Upper lobe of left lung (tissue), 6 donors: ENCODE data around the gene ABCD4. TPM values are rescaled to one million over a fixed set of nuclear protein-coding genes. Genes with fewer than 3 reads are reported as not detected.
"Not testable (repeated sequence)": the region's sequence is repeated elsewhere in the genome, so short reads cannot be mapped to it uniquely, and the experiment has no call there.

Source experiments
- ATAC-seq, 2 donors: fragments of 200-7000 bp; cut with Tn5 transposase; one replicate each; pipeline ENCODE4 v1.9.1; 2022; ENCODE audit warnings: mild to moderate bottlenecking in 2 of 2, moderate library complexity in 2 of 2; ENCODE audit not compliant: low FRiP score in 2 of 2
- DNase-seq, 2 donors: peaks; one replicate each; pipeline ENCODE4 v3.0.0-alpha.2; 2019 to 2020
- H3K27ac ChIP-seq, 4 donors: fragments of 200-600 bp; sonication (generic); one replicate each; pipeline ENCODE4 v1.5.1; 2016 to 2019
- H3K27me3 ChIP-seq, 4 donors: fragments of 200-600 bp; sonication (generic); one replicate each; pipeline ENCODE4 v1.5.1; 2017 to 2019
- H3K36me3 ChIP-seq, 4 donors: fragments of 200-600 bp; sonication (generic); one replicate each; pipeline ENCODE4 v1.5.1; 2016 to 2019
- H3K4me1 ChIP-seq, 4 donors: fragments of 200-600 bp; sonication (generic); one replicate each; pipeline ENCODE4 v1.5.1; 2018 to 2019
- H3K4me3 ChIP-seq, 4 donors: fragments of 200-600 bp; sonication (generic); one replicate each; pipeline ENCODE4 v1.5.1; 2017 to 2019; ENCODE audit warnings: mild to moderate bottlenecking in 2 of 4, moderate library complexity in 1 of 4
- H3K9me3 ChIP-seq, 4 donors: fragments of 200-600 bp; sonication (generic); one replicate each; pipeline ENCODE4 v1.5.1; 2018 to 2019
- EP300 ChIP-seq, 4 donors: sonication (generic); formaldehyde crosslinking; IDR thresholded peaks; one replicate each; pipeline ENCODE4 v1.5.1; 2017; ENCODE audit warnings: antibody characterized with exemption in 4 of 4, control low read depth in 2 of 4
- POLR2A ChIP-seq, 4 donors: fragments of 450-650 bp; IDR thresholded peaks; one replicate each; pipeline ENCODE4 v1.5.1; 2016 to 2017; ENCODE audit warnings: antibody characterized with exemption in 4 of 4, mild to moderate bottlenecking in 2 of 4
- POLR2AphosphoS5 ChIP-seq, 2 donors: sonication (generic); formaldehyde crosslinking; IDR thresholded peaks; one replicate each; pipeline ENCODE4 v1.5.1; 2017; ENCODE audit warnings: antibody characterized with exemption in 2 of 2
- WGBS, 2 donors: methylation state at CpG; one replicate each; pipeline ENCODE4 v1.1.5; 2017 to 2018; 5-methylcytosine and 5-hydroxymethylcytosine counted together
- total RNA-seq, 6 donors: library from RNA; depleted of rRNA in 4 of 6; stranded (reverse); fragments of >200 nt in 4 of 6; gene quantifications; one replicate each; pipeline versions ENCODE4 v1.1.0 to v1.2.1, GENCODE V29; 2016 to 2021
- TF ChIP-seq, protein P1 (sequence below), 6 experiments: fragments of 450-650 bp in 4 of 6; fragments of 200-600 bp in 2 of 6; sonication (generic) in 2 of 6; IDR thresholded peaks; one replicate each; pipeline ENCODE4 v1.5.1; 2016 to 2019; ENCODE audit warnings: antibody characterized with exemption in 6 of 6
- donor health status: DM: no; HTN: no; CAD: no; lungs with moderate emphysema.
- donor health status: DM: no; HTN: yes; CAD: no; lungs with severe emphysema.

ABCD4 gene
- total RNA-seq, 6 donors from 2014 or later, result 35.1 to 150 (median 52.5) TPM

DNA sequence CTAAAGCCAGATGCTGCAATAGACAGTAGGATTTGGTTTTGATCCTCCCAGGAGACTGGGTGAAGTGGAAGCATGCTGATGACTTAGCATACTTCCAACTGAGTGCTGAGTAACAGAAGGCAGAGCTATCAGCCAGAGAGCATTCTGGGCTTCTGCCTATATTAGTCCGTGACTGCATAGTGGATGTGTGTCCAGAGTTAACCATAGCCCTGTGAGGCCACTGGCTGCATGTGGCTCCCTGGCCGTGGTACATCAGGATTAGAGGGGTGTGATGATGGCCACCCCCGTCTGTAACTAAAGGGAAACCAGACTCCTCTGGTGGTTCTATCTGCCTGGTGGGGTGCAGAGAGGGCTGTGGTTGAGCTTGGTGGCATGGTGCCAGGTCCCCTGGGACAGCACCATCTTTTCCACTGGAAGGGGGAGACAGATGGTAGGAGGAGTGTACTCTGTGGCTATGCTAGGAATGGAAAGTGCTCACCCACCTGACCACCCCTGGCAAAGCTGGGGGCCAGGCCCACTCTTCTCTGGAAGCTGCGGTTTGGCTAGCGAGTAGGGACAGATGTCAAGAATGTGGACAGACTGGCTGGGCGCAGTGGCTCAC lies 27.4 kb downstream of the ABCD4 start:
- ATAC-seq (peak; percentile 27 to 59), DNase-seq (no peak)
- WGBS, 2 donors, result 52 to 65% methylated on average over 5 to 6 of the region's 6 CpGs
- Histone ChIP-seq H3K4me3 (no peak overlapping the region), H3K27ac (no peak overlapping the region), H3K4me1 (no peaks in the 10 kb centered on the region), H3K9me3 (no peaks in the 10 kb centered on the region), H3K36me3 (no peaks in the 10 kb centered on the region), H3K27me3 (no peaks in the 10 kb centered on the region)
- TF ChIP-seq, protein P1, sequence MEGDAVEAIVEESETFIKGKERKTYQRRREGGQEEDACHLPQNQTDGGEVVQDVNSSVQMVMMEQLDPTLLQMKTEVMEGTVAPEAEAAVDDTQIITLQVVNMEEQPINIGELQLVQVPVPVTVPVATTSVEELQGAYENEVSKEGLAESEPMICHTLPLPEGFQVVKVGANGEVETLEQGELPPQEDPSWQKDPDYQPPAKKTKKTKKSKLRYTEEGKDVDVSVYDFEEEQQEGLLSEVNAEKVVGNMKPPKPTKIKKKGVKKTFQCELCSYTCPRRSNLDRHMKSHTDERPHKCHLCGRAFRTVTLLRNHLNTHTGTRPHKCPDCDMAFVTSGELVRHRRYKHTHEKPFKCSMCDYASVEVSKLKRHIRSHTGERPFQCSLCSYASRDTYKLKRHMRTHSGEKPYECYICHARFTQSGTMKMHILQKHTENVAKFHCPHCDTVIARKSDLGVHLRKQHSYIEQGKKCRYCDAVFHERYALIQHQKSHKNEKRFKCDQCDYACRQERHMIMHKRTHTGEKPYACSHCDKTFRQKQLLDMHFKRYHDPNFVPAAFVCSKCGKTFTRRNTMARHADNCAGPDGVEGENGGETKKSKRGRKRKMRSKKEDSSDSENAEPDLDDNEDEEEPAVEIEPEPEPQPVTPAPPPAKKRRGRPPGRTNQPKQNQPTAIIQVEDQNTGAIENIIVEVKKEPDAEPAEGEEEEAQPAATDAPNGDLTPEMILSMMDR (IDR thresholded peaks at IDR 0.05), result no peak
- TF ChIP-seq POLR2AphosphoS5 (IDR thresholded peaks at IDR 0.05), result no peak
- no peak for TF ChIP-seq EP300 (IDR thresholded peaks at IDR 0.05)
- TF ChIP-seq POLR2A (IDR thresholded peaks at IDR 0.05), result no peak

DNA sequence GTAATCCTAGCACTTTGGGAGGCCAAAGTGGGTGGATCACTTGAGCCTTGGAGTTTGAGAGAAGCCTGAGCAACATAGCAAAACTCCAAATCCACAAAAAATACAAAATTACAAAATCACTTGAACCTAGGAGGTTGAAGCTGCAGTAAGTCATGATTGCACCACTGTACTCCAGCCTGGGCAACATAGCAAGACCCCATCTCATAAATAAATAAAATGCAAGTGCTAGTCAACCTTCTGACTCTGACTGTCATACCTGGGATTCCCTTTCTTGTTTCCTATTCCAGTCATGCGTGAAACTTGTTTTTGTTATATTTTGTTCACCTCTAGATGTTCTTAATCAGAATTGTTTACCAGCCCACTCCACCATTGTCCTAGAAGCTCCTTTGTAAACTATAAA lies 31.4 kb downstream of the ABCD4 start:
- Histone ChIP-seq H3K27ac (no peak overlapping the region), H3K27me3 (no peaks in the 10 kb centered on the region), H3K36me3 (no peaks in the 10 kb centered on the region), H3K4me1 (no peaks in the 10 kb centered on the region), H3K9me3 (no peaks in the 10 kb centered on the region), H3K4me3 (no peak overlapping the region)
- TF ChIP-seq, protein P1 (IDR thresholded peaks at IDR 0.05), result no peak
- TF ChIP-seq POLR2AphosphoS5 (IDR thresholded peaks at IDR 0.05), result no peak
- no peak for TF ChIP-seq POLR2A (IDR thresholded peaks at IDR 0.05)
- no peak for TF ChIP-seq EP300 (IDR thresholded peaks at IDR 0.05)
- DNase-seq (no peak), ATAC-seq (no peak)
- 90 to 92% methylated on average over 1 of the region's 1 CpG for WGBS, 2 donors

DNA sequence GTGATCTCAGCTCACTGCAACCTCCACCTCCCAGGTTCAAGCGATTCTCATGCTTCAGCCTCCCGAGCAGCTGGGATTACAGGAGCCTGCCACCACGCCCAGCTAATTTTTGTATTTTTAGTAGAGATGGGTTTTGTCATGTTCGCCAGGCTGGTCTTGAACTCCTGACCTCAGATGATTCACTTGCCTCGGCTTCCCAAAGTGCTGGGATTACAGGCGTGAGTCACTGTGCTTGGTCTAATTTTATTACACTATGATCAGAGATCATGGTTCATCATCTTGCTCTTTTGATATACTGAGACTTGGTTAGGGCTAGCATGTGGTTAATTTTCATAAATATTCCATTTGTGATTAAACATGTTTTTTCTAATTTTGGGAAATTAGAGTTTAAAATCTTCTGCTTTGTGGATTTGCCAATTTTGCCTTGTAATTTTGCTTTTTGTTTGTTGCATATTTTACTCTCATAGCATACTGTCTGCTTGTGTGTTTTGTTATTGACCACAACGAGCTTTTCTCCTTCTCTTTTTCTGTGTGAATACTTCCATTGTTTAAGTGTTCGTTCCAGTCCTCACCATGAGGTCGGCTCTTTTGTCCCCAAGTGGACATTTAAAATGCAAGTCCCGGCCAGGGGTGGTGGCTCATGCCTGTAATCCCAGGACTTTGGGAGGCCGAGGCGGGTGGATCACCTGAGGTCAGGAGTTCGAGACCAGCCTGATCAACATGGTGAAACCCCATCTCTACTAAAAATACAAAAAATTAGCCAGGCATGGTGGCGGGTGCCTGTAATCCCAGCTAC lies 32.2 kb downstream of the ABCD4 start:
- not testable (repeated sequence) for ATAC-seq, H3K9me3 ChIP-seq, H3K27me3 ChIP-seq, DNase-seq, H3K4me3 ChIP-seq, H3K4me1 ChIP-seq, H3K27ac ChIP-seq, H3K36me3 ChIP-seq
- 74 to 78% methylated on average over 14 of the region's 14 CpGs for WGBS, 2 donors

DNA sequence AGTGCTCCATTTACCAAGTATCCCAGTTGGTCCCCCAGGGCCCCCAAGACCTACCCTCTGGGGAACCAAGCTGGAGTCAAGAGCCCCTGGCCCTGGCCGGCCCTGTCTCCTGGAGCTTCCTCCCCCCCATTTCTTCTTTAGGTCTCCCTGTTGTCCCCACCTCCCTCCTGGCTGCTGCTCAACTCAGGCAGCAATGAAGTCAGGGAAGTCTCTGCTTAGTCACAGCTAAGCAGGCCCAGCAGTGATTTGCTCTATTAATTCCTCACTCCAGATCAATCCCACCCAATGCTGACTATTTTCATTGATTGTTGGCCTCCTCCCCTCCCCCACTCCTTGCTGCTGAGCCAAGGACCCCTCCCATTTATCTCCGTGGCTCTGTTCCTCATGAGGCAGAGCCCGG lies 35.1 kb downstream of the ABCD4 start:
- Histone ChIP-seq H3K9me3 (no peaks in the 10 kb centered on the region), H3K27ac (no peak overlapping the region), H3K4me3 (no peak overlapping the region), H3K36me3 (no peaks in the 10 kb centered on the region), H3K4me1 (no peaks in the 10 kb centered on the region), H3K27me3 (no peaks in the 10 kb centered on the region)
- no peak for TF ChIP-seq POLR2A (IDR thresholded peaks at IDR 0.05)
- TF ChIP-seq EP300 (IDR thresholded peaks at IDR 0.05), result no peak
- TF ChIP-seq POLR2AphosphoS5 (IDR thresholded peaks at IDR 0.05), result no peak
- TF ChIP-seq, protein P1 (IDR thresholded peaks at IDR 0.05), result no peak
- 54 to 56% methylated on average over 3 of the region's 3 CpGs for WGBS, 2 donors
- DNase-seq (no peak), ATAC-seq (no peak)

DNA sequence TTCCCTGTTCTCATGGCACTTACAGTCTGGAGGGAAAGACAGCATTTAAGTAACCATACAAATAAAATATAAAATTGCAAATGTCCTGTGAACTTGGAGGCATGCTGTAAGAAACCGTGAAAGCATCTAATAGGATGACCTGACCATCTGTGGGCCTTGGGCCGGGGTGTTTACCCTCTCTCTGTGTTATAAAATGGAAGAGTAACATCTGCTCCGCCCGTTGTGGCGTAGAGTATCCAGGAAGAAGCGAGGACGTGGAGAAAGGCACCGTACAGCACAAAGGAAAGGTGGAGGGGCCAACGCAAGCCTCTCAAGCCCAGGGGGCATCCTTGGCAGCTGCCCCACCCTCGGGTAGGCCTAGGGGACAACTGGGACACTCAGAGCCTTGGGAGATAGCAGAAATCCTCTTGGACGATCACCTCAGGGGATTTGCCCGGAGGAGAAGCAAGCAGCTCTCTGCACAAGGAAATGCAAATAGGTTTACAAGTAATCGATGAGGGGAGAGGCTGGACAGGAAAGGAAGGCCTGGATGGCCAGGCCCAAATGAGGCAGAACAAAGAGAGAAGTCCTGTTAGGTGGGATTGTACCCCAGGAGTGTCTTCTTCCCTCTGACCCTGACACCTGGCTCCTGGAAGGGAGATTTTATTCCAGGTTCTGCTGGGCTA lies 37.3 kb downstream of the ABCD4 start:
- no peak for ATAC-seq

More for the DNA sequence above, 37.3 kb downstream of the ABCD4 start:
- TF ChIP-seq EP300 (IDR thresholded peaks at IDR 0.05) (no peak), POLR2AphosphoS5 (IDR thresholded peaks at IDR 0.05) (no peak), POLR2A (IDR thresholded peaks at IDR 0.05) (no peak)
- TF ChIP-seq, protein P1 (IDR thresholded peaks at IDR 0.05), result no peak
- Histone ChIP-seq H3K27ac (no peak overlapping the region), H3K36me3 (no peaks in the 10 kb centered on the region), H3K9me3 (no peaks in the 10 kb centered on the region), H3K4me1 (no peaks in the 10 kb centered on the region), H3K27me3 (no peaks in the 10 kb centered on the region), H3K4me3 (no peak overlapping the region)
- 71 to 75% methylated on average over 13 of the region's 13 CpGs for whole genome bisulfite sequencing, 2 donors
- no peak for DNase-seq
